Measurements from ENCODE around the gene UNC13B. TPM values are rescaled to one million over a fixed set of nuclear protein-coding genes. Genes with fewer than 3 reads are reported as not detected.

The UNC13B gene
- total and polyA plus RNA-seq, 7 donors = 7.0 to 12.9 (median 10.5) TPM

GRCh38 chr9:35353731-35354365, 192.0 kb downstream of the UNC13B start:
- ATAC-seq (no peak), DNase-seq (no peak)
- no peaks in the 10 kb centered on the region for H3K27me3 ChIP-seq (ENCODE audit: insufficient read depth in 3 of 3, low read length in 2 of 3)
- no peak for TF ChIP-seq CTCF (IDR thresholded peaks at IDR 0.05)
- H3K9me3 ChIP-seq = no peaks in the 10 kb centered on the region
- intact Hi-C loops (cut with DNase I) = no loop called here
- peaks cover 8% of the 10 kb centered on the region for H3K4me1 ChIP-seq
- H3K4me3 ChIP-seq = no peak overlapping the region
- no peaks in the 10 kb centered on the region for H3K36me3 ChIP-seq (ENCODE audit: insufficient read depth in 1 of 2, low read depth in 1 of 2)
- no peak overlapping the region for H3K27ac ChIP-seq
- WGBS, 3 donors = 82 to 92% (median 84%) methylated on average over 3 of the region's 3 CpGs

GRCh38 chr9:35355939-35356338, 194.1 kb downstream of the UNC13B start:
- WGBS, 3 donors = 78 to 94% (median 85%) methylated on average over 1 of the region's 1 CpG
- DNase-seq (no peak), ATAC-seq (peak in 1 of 4 donors; percentile 44)
- no peaks in the 10 kb centered on the region for H3K9me3 ChIP-seq
- TF ChIP-seq CTCF (IDR thresholded peaks at IDR 0.05) = no peak
- peaks cover 8% of the 10 kb centered on the region for H3K4me1 ChIP-seq
- intact Hi-C loops (cut with DNase I) = no loop called here
- no peak overlapping the region for H3K27ac ChIP-seq
- H3K36me3 ChIP-seq (ENCODE audit: insufficient read depth in 1 of 2, low read depth in 1 of 2) = no peaks in the 10 kb centered on the region
- H3K4me3 ChIP-seq = no peak overlapping the region
- no peaks in the 10 kb centered on the region for H3K27me3 ChIP-seq (ENCODE audit: insufficient read depth in 3 of 3, low read length in 2 of 3)

GRCh38 chr9:35357116-35357515, 195.3 kb downstream of the UNC13B start:
- TF ChIP-seq CTCF (IDR thresholded peaks at IDR 0.05) = no peak
- DNase-seq (no peak), ATAC-seq (peak in 1 of 4 donors; percentile 45)
- no peaks in the 10 kb centered on the region for H3K27me3 ChIP-seq (ENCODE audit: insufficient read depth in 3 of 3, low read length in 2 of 3)
- intact Hi-C loops (cut with DNase I) = no loop called here
- H3K4me3 ChIP-seq = no peak overlapping the region
- WGBS, 3 donors = 62 to 85% (median 67%) methylated on average over 2 of the region's 2 CpGs
- peaks cover 8% of the 10 kb centered on the region for H3K4me1 ChIP-seq
- H3K27ac ChIP-seq = peak overlapping the region; percentile 12
- H3K9me3 ChIP-seq = no peaks in the 10 kb centered on the region
- H3K36me3 ChIP-seq (ENCODE audit: insufficient read depth in 1 of 2, low read depth in 1 of 2) = no peaks in the 10 kb centered on the region

- no peaks in the 10 kb centered on the region for H3K36me3 ChIP-seq (ENCODE audit: insufficient read depth in 1 of 2, low read depth in 1 of 2)
- ATAC-seq = peak; percentile 32 to 90 (median 79)
- H3K9me3 ChIP-seq = no peaks in the 10 kb centered on the region
- no peak for TF ChIP-seq CTCF (IDR thresholded peaks at IDR 0.05)
- no peak for DNase-seq
- H3K4me1 ChIP-seq = peaks cover 8% of the 10 kb centered on the region
- no peak overlapping the region for H3K27ac ChIP-seq
- 29 to 51% (median 35%) methylated on average over 4 of the region's 4 CpGs for WGBS, 3 donors
- no peaks in the 10 kb centered on the region for H3K27me3 ChIP-seq (ENCODE audit: insufficient read depth in 3 of 3, low read length in 2 of 3)
- H3K4me3 ChIP-seq = no peak overlapping the region
- intact Hi-C loops (cut with DNase I) = no loop called here
These were observed 196.0 kb downstream of the UNC13B start for GRCh38 chr9:35357826-35358225.

Data from psoas muscle (tissue), 8 donors.